Ramos (cell line): ENCODE data around the gene PLPPR1.
"Not testable (repeated sequence)": the region's sequence is repeated elsewhere in the genome, so short reads cannot be mapped to it uniquely, and the experiment has no call there.

Source experiments
- in situ Hi-C: fragments of 300-500 bp; cut with MboI; formaldehyde crosslinking; loops from one replicate; pipeline ENCODE4 v1.14.3; 2022; ENCODE audit warnings: low sequenced_read_pairs; ENCODE audit not compliant: unreplicated experiment

PLPPR1 gene

DNA sequence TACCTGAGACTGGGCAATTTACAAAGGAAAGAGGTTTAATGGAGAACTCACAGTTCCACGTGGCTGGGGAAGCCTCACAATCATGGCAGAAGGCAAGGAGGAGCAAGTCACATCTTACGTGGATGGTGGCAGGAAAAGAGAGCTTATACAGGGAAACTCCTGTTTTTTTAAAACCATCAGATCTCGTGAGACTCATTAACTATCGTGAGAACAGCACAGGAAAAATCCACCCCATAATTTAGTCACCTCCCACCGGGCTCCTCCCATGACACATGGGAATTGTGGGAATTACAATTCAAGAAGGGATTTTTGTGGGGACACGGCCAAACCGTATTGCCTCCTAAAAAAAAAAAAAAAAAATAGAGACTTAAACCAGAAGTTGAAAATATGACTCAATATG lies 11.1 kb downstream of the PLPPR1 start:
- in situ Hi-C loops: not testable (repeated sequence)

GRCh38 chr9:101047848-101048397 lies 19.4 kb downstream of the PLPPR1 start:
- in situ Hi-C loops: no loop called here

DNA sequence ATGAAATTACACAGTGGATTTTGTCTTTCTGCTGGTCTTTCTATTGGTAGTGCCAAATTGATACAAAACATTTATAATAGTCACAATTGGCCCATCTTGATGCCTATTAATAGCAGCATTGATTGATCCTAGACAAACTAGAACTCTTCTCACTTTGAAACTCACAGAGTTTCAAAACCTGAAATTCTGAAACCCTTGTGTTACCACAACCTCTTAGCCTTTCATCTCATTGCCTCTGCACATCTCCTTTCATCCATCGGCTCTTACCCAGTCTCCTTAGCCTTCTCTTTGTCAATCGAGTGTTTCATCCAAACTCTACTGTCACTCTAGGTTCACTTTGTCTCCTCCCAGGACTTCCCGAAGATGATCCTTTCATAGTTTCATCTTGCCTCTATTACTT lies 22.1 kb downstream of the PLPPR1 start:
- in situ Hi-C loops: no loop called here

DNA sequence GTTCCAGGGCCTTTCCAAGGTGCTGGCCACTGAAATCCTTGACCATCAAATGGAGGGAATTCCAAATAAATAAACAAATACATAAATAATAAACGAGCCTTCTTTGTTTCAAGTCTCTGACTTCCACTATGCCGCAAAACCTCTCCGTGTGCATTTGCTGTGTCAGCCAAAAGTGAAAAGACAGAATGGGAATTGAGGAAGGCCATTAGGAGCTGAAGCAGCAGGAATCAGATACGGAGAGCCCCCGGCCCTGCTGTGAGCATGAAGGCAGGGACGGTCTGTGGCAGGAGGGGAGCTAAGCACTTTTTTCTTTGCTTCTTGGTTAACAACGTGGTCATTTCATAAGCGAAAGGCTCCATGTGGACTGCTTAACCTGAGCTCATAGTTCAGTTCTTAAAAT lies 26.1 kb downstream of the PLPPR1 start:
- in situ Hi-C loops: no loop called here

GRCh38 chr9:101055516-101055915 lies 27.0 kb downstream of the PLPPR1 start:
- in situ Hi-C loops: no loop called here

- in situ Hi-C loops: no loop called here
Observed at GRCh38 chr9:101062686-101063085, 34.2 kb downstream of the PLPPR1 start.

DNA sequence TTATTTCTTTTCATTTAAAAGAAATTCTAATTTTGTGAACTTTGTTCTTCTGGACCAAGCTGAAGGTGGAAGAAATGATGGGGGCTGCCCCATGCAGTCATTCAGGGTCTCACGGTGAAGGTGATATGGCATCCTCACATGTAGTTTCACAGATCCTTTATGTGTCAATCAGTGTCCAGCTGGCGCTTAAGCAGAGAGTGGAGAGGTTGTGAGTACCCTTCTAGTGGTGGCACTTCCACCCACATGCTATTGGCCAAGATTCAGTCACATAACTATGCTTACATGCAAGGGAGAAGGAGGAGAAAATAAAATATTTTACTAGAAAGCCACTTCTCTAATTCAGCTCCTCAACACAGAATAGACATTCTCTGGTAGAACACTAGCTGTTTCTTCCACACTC lies 34.7 kb downstream of the PLPPR1 start:
- in situ Hi-C loops: no loop called here

DNA sequence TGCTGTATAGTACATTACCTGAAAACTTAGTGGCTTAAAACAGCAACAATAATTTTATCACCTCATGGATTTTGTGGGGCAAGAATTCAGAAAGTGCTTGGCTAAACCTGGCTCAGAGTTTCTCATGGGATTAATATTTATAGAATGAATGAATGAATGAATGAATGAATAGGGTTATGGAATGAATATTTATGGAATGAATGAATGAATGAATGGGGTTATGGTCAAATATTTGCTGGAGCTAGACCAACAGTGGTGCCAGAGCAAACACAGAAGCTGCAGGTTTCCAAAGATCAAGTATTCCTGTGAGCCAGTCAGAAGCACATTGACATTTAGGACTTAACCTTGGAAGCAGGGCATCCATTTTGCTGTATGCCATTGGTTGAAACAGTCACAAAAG lies 35.7 kb downstream of the PLPPR1 start:
- in situ Hi-C loops: no loop called here

GRCh38 chr9:101065930-101066329 lies 37.4 kb downstream of the PLPPR1 start:
- in situ Hi-C loops: no loop called here

GRCh38 chr9:101068696-101069095 lies 40.2 kb downstream of the PLPPR1 start:
- in situ Hi-C loops: no loop called here

GRCh38 chr9:101072259-101072658 lies 43.7 kb downstream of the PLPPR1 start:
- in situ Hi-C loops: no loop called here

DNA sequence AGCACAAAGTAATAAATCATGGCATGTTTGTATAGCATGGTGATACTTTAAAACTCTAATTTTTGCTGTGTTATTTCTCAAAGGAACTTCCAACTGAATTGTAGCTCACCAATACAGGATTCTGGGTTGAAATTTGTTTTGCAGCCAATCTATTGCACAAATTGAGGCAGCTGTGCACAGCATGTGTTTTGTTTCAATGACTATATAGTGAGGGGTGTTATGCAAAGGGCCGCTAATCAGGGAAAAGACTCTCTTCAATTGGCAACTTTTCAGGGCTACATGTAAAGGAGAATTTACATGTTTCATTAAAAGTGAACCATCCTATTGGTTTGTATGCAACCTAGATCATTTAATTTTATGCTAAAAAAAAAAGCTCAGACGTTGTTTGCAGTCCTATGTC lies 44.6 kb downstream of the PLPPR1 start:
- in situ Hi-C loops: no loop called here

- in situ Hi-C loops: no loop called here
Observed at GRCh38 chr9:101081641-101082040, 53.1 kb downstream of the PLPPR1 start.

DNA sequence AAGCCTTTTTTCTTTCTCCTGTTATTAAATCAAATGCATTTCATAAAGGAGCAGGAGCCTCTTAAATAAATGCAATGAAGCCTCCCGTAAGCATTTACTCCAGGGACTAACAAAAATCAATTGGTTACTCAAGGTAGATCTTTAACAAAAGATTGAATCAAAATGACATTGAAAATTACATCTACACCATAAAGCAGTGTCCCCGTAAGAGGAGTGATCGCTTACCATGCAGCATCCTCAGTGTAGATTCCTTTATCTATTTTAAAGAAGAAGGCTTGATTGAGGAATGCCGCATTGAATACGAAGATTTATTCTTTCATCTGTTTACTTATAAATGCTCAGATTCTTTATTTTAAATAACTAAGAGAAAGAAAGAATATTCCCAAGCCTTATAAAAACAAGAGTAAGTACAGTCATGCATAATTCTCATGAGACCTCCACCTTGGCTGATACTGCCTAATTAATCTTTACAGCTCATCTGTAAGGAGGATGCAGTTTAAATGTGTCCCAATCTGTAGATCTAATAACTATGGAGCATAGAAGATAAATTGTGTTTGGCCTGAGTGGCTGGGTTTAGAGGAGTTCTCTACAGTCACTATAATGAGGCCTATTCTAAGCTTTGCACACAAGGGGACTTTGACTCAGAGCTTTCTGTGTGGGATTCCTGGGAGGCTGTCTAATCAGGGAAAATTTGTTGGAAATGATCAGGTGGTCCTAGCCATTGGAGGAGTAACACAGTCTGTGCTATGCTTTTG lies 55.1 kb downstream of the PLPPR1 start:
- in situ Hi-C loops: no loop called here

DNA sequence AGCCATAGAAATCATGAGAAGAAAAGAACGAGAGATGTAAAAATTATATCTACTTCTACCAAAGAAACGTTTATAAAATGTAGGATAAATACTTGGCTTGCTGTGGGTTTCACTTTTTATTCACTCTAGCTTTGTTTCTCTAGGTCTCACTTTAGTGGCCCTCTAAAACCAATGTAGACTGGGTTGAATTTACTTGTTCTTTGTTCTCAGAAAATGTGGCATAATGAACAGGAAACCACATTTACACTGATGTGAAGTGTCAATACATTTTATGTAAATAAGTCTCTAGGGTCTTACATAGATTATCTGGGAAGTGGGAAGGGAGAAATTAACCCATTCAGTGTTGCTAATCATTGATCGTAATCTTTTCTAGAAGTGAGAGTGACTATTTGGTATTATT lies 58.9 kb downstream of the PLPPR1 start:
- in situ Hi-C loops: no loop called here

GRCh38 chr9:101092922-101093321 lies 64.4 kb downstream of the PLPPR1 start:
- in situ Hi-C loops: no loop called here

- in situ Hi-C loops: no loop called here
Observed at GRCh38 chr9:101093620-101094019, 65.1 kb downstream of the PLPPR1 start.

GRCh38 chr9:101094686-101095085 lies 66.2 kb downstream of the PLPPR1 start:
- in situ Hi-C loops: no loop called here

DNA sequence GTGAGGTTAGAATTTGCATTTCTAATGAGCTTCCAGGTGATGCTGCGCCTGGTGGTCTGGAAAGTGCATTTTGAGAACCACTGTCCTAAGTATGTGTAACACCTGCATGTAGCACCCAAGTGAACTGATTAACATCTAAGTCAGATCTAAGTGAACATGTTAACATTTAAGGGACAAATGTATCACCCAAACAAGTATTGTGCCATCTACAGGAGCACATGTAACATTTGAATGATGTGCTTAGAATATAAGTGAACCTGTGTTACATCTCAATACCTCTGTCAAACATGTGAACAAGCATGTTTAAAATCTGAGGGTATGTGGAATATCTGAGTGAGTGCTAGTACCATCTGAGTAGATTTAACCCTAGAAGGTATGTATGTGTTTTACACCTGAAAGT lies 68.7 kb downstream of the PLPPR1 start:
- in situ Hi-C loops: no loop called here

- in situ Hi-C loops: no loop called here
Observed at GRCh38 chr9:101098392-101098791, 69.9 kb downstream of the PLPPR1 start.

DNA sequence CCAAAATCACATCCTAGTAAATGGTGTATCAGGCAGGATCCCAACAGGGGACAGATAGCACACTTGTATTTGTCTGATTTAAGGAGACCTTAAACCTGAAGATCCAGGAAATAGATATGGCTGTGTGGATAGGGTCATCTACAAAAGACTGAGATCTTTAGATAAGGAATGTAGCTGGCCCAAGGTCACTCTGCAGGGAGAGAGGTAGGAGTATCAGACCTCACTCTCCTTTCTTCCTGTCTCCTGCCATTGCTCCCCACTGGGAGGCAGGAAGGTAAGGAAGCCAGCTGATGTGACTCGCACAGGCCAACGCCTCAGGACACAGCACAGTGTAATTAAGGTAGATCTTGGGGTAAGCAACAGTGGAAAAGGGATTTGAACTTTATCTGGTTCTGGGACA lies 85.8 kb downstream of the PLPPR1 start:
- in situ Hi-C loops: no loop called here

GRCh38 chr9:101115102-101115501 lies 86.6 kb downstream of the PLPPR1 start:
- in situ Hi-C loops: no loop called here
